Stimulated activated CD8-positive, alpha-beta memory T cell treated with anti-CD3 and anti-CD28 coated beads, Interleukin-4, amount 100 ng/mL, for 1 hour (primary cell): ENCODE results near the gene AMOTL1.

Experiments used
- DNase-seq, 2 donors: peaks; one replicate each; pipeline ENCODE4 v3.0.0-alpha.2; 2020; ENCODE audit warnings: low read depth in 2 of 2, low spot score in 1 of 2

The AMOTL1 gene

GRCh38 chr11:94768602-94769541, 716 bp downstream of the AMOTL1 start:
- DNase-seq, result no peak

- no peak for DNase-seq
Observed at GRCh38 chr11:94769880-94770279, 1.7 kb downstream of the AMOTL1 start.

- no peak for DNase-seq
Observed at GRCh38 chr11:94770563-94771120, 2.5 kb downstream of the AMOTL1 start.

GRCh38 chr11:94771390-94771789, 3.2 kb downstream of the AMOTL1 start:
- DNase-seq, result no peak

GRCh38 chr11:94771951-94772350, 3.8 kb downstream of the AMOTL1 start:
- no peak for DNase-seq

GRCh38 chr11:94773842-94774241, 5.7 kb downstream of the AMOTL1 start:
- no peak for DNase-seq

- DNase-seq, result no peak
Observed at GRCh38 chr11:94774345-94774744, 6.2 kb downstream of the AMOTL1 start.

- no peak for DNase-seq
Observed at GRCh38 chr11:94775567-94776327, 7.6 kb downstream of the AMOTL1 start.

GRCh38 chr11:94776351-94777321, 8.5 kb downstream of the AMOTL1 start:
- no peak for DNase-seq

GRCh38 chr11:94780432-94780831, 12.3 kb downstream of the AMOTL1 start:
- no peak for DNase-seq

GRCh38 chr11:94781837-94782236, 13.7 kb downstream of the AMOTL1 start:
- no peak for DNase-seq

GRCh38 chr11:94782446-94782845, 14.3 kb downstream of the AMOTL1 start:
- no peak for DNase-seq

- no peak for DNase-seq
Observed at GRCh38 chr11:94784884-94785283, 16.7 kb downstream of the AMOTL1 start.

- DNase-seq, result no peak
Observed at GRCh38 chr11:94785509-94785908, 17.4 kb downstream of the AMOTL1 start.

- no peak for DNase-seq
Observed at GRCh38 chr11:94786264-94787126, 18.3 kb downstream of the AMOTL1 start.

- no peak for DNase-seq
Observed at GRCh38 chr11:94787801-94788200, 19.6 kb downstream of the AMOTL1 start.

- no peak for DNase-seq
Observed at GRCh38 chr11:94788396-94788795, 20.2 kb downstream of the AMOTL1 start.

GRCh38 chr11:94790197-94790596, 22.0 kb downstream of the AMOTL1 start:
- no peak for DNase-seq

GRCh38 chr11:94790661-94791180, 22.6 kb downstream of the AMOTL1 start:
- no peak for DNase-seq
